HepG2 (cell line): Measurements from ENCODE around the gene CHRNG. TPM values are rescaled to one million over a fixed set of nuclear protein-coding genes. Genes with fewer than 3 reads are reported as not detected.
A peak's percentile ranks its signal among the peaks of the same experiment; 100 is the strongest.

Experiments
- AKNA ChIP-seq: sonication (generic); formaldehyde crosslinking; IDR thresholded peaks from 2 replicates; pipeline ENCODE4 v1.4.0; 2020; ENCODE audit warnings: missing genetic modification reagents, borderline replicate concordance
- CENPBD1 ChIP-seq: sonication (generic); formaldehyde crosslinking; IDR thresholded peaks from 2 replicates; pipeline ENCODE4 v1.8.0; 2022; ENCODE audit warnings: missing genetic modification reagents, low read depth, mild to moderate bottlenecking, borderline replicate concordance
- GATAD2A ChIP-seq: IDR thresholded peaks from 2 replicates; pipeline ENCODE4 v1.6.1; 2016
- HNRNPK ChIP-seq: fragments of 200-400 bp; formaldehyde crosslinking; IDR thresholded peaks from 2 replicates; pipeline ENCODE4 v1.6.1; 2018; ENCODE audit warnings: low read length, low read depth, moderate library complexity, mild to moderate bottlenecking; ENCODE audit not compliant: poor library complexity, severe bottlenecking
- KMT2B ChIP-seq: IDR thresholded peaks from 2 replicates; pipeline ENCODE4 v1.6.1; 2016; ENCODE audit warnings: missing genetic modification reagents, missing compliant biosample characterization
- NR2F1 ChIP-seq, 2 experiments: fragments of 450-650 bp in 1 of 2; formaldehyde crosslinking in 1 of 2; IDR thresholded peaks; 2 replicates each; pipeline versions ENCODE4 v1.5.0 to v1.6.1; 2016 to 2020; ENCODE audit warnings: mild to moderate bottlenecking in 1 of 2, missing compliant biosample characterization in 1 of 2, missing genetic modification reagents in 1 of 2, moderate library complexity in 1 of 2
- PBX3 ChIP-seq: sonication (generic); formaldehyde crosslinking; IDR thresholded peaks from 2 replicates; pipeline ENCODE4 v1.8.1; 2023; ENCODE audit warnings: missing genetic modification reagents, inconsistent platforms, borderline replicate concordance
- PREB ChIP-seq: sonication (generic); formaldehyde crosslinking; IDR thresholded peaks from 2 replicates; pipeline ENCODE4 v1.4.0; 2020; ENCODE audit warnings: missing genetic modification reagents
- RFX3 ChIP-seq: IDR thresholded peaks from 2 replicates; pipeline ENCODE4 v1.6.1; 2016; ENCODE audit warnings: missing biosample characterization, missing genetic modification reagents
- SMARCC2 ChIP-seq: fragments of 450-650 bp; IDR thresholded peaks from 2 replicates; pipeline ENCODE4 v1.6.1; 2017; ENCODE audit warnings: antibody characterized with exemption, mild to moderate bottlenecking
- TEAD2 ChIP-seq: sonication (generic); formaldehyde crosslinking; IDR thresholded peaks from 2 replicates; pipeline ENCODE4 v1.9.0; 2021; ENCODE audit warnings: missing genetic modification reagents
- ZBTB4 ChIP-seq: sonication (generic); formaldehyde crosslinking; IDR thresholded peaks from 2 replicates; pipeline ENCODE4 v1.4.0; 2020; ENCODE audit warnings: missing genetic modification reagents, mild to moderate bottlenecking, borderline replicate concordance
- ZBTB8A ChIP-seq: sonication (generic); formaldehyde crosslinking; IDR thresholded peaks from 2 replicates; pipeline ENCODE4 v1.4.0; 2020; ENCODE audit warnings: mild to moderate bottlenecking, low read depth, missing genetic modification reagents, borderline replicate concordance
- ZMYM2 ChIP-seq: sonication (generic); formaldehyde crosslinking; IDR thresholded peaks from 2 replicates; pipeline ENCODE4 v1.8.0; 2022; ENCODE audit warnings: mild to moderate bottlenecking, missing genetic modification reagents
- ZNF383 ChIP-seq: sonication (generic); formaldehyde crosslinking; IDR thresholded peaks from 2 replicates; pipeline ENCODE4 v1.4.0; 2020; ENCODE audit warnings: missing genetic modification reagents, mild to moderate bottlenecking, borderline replicate concordance
- ZNF530 ChIP-seq: sonication (generic); formaldehyde crosslinking; IDR thresholded peaks from 2 replicates; pipeline ENCODE4 v1.5.0; 2020; ENCODE audit warnings: low read depth, mild to moderate bottlenecking, missing genetic modification reagents
- ZNF607 ChIP-seq: sonication (generic); formaldehyde crosslinking; IDR thresholded peaks from 2 replicates; pipeline ENCODE4 v1.5.1; 2020; ENCODE audit warnings: missing genetic modification reagents, mild to moderate bottlenecking, borderline replicate concordance
- polyA plus RNA-seq, 8 experiments: library from polyadenylated mRNA; depleted of rRNA in 3 of 8; stranded (reverse) in 7 of 8; unstranded in 1 of 8; fragments of >200 nt; fragmentation: Illumina TruSeq in 4 of 8; extraction: Trizol in 4 of 8; gene quantifications; 2 replicates each; pipeline versions ENCODE4 v1.2.1 to v1.2.3, GENCODE V29; 2011 to 2016; ENCODE audit warnings: low read depth in 4 of 8, missing spikeins in 1 of 8, mixed read lengths in 1 of 8; ENCODE audit not compliant: insufficient read depth in 1 of 8
- total RNA-seq, 5 experiments: library from RNA; depleted of rRNA; stranded (reverse); fragments of >200 nt; fragmentation: Illumina TruSeq; extraction: Trizol; gene quantifications; 2 replicates each; pipeline ENCODE4 v1.2.3, GENCODE V29; 2016; ENCODE audit warnings: low read depth in 1 of 5

The CHRNG gene
- total and polyA plus RNA-seq, 2 of the 13 experiments (the other 11 are each of a cell fraction or from before 2014, with no cell fraction given), result not detected

GRCh38 chr2:232523682-232524597 is 15.6 kb upstream of the CHRNG start (continued):
- TF ChIP-seq ZNF530 (CRISPR knock-in tag), result no peak
- no peak for TF ChIP-seq PREB (CRISPR knock-in tag)
- TF ChIP-seq ZBTB4, result no peak
- no peak for TF ChIP-seq ZNF607
- no peak for TF ChIP-seq ZBTB8A
- TF ChIP-seq GATAD2A (CRISPR knock-in tag), result peak; percentile 32; the same call in 1 of the 2 replicates
- no peak for TF ChIP-seq KMT2B (CRISPR knock-in tag)
- no peak for TF ChIP-seq SMARCC2
- TF ChIP-seq NR2F1 (CRISPR knock-in tag; IDR thresholded peaks at IDR 0.05), result no peak
- TF ChIP-seq PBX3 (CRISPR knock-in tag), result no peak
- TF ChIP-seq AKNA (CRISPR knock-in tag), result no peak
- TF ChIP-seq ZNF383, result peak; percentile 45; the same call in 1 of the 2 replicates
- no peak for TF ChIP-seq ZMYM2 (CRISPR knock-in tag)
- TF ChIP-seq HNRNPK, result no peak
- TF ChIP-seq RFX3 (CRISPR knock-in tag), result no peak
- no peak for TF ChIP-seq TEAD2 (CRISPR knock-in tag)
- no peak for TF ChIP-seq CENPBD1 (CRISPR knock-in tag)
